AG09309 (cell line): ENCODE measurements around the gene SHROOM2.

ENCODE experiments used
- DNase-seq: peaks from one replicate; pipeline ENCODE4 v3.0.0-alpha.2; 2010; ENCODE audit warnings: low read depth
- H3K4me3 ChIP-seq: 2 replicates; pipeline ENCODE4 v1.5.1; 2011; ENCODE audit warnings: mild to moderate bottlenecking, low read depth, low read length, moderate library complexity; ENCODE audit not compliant: control insufficient read depth
- CTCF ChIP-seq: IDR thresholded peaks from 2 replicates; pipeline ENCODE4 v1.5.1; 2011; ENCODE audit warnings: mild to moderate bottlenecking, low read depth, low read length, inconsistent platforms; ENCODE audit not compliant: insufficient read depth, control insufficient read depth; ENCODE audit errors: missing control alignments

The SHROOM2 gene

GRCh38 chrX:9864011-9864410, 77.8 kb downstream of the SHROOM2 start:
- no peak for DNase-seq
- TF ChIP-seq CTCF: no peak

GRCh38 chrX:9865804-9866472, 79.7 kb downstream of the SHROOM2 start:
- no peak for DNase-seq
- H3K4me3 ChIP-seq: no peak overlapping the region
- TF ChIP-seq CTCF: no peak

More at GRCh38 chrX:9864011-9864410, 77.8 kb downstream of the SHROOM2 start:
- H3K4me3 ChIP-seq: no peak overlapping the region

GRCh38 chrX:9866633-9867032, 80.4 kb downstream of the SHROOM2 start:
- DNase-seq: no peak
- H3K4me3 ChIP-seq: no peak overlapping the region
- no peak for TF ChIP-seq CTCF

- H3K4me3 ChIP-seq: no peak overlapping the region
- no peak for DNase-seq
- TF ChIP-seq CTCF: no peak
These were observed 81.0 kb downstream of the SHROOM2 start for GRCh38 chrX:9867226-9867625.

- no peak for DNase-seq
- H3K4me3 ChIP-seq: no peak overlapping the region
- TF ChIP-seq CTCF: no peak
These were observed 81.5 kb downstream of the SHROOM2 start for GRCh38 chrX:9867753-9868152.

GRCh38 chrX:9871701-9872268, 85.6 kb downstream of the SHROOM2 start:
- no peak overlapping the region for H3K4me3 ChIP-seq
- DNase-seq: peak; percentile 34
- TF ChIP-seq CTCF: no peak
